HepG2 (cell line): ENCODE measurements around the gene EFEMP2. TPM values are rescaled to one million over a fixed set of nuclear protein-coding genes. Genes with fewer than 3 reads are reported as not detected.

ENCODE experiments used
- CBFB ChIP-seq: sonication (generic); formaldehyde crosslinking; IDR thresholded peaks from 2 replicates; pipeline ENCODE4 v1.4.0; 2020; ENCODE audit warnings: missing genetic modification reagents
- CC2D1A ChIP-seq: sonication (generic); formaldehyde crosslinking; IDR thresholded peaks from 2 replicates; pipeline ENCODE4 v1.8.1; 2023; ENCODE audit warnings: mild to moderate bottlenecking, missing genetic modification reagents
- EEA1 ChIP-seq: sonication (generic); formaldehyde crosslinking; IDR thresholded peaks from 2 replicates; pipeline ENCODE4 v1.5.1; 2020; ENCODE audit warnings: mild to moderate bottlenecking, missing genetic modification reagents, borderline replicate concordance
- FOXM1 ChIP-seq: sonication (generic); formaldehyde crosslinking; IDR thresholded peaks from 2 replicates; pipeline ENCODE4 v1.5.0; 2020; ENCODE audit warnings: missing genetic modification reagents
- GPBP1L1 ChIP-seq: sonication (generic); formaldehyde crosslinking; IDR thresholded peaks from 2 replicates; pipeline ENCODE4 v1.5.0; 2020; ENCODE audit warnings: mild to moderate bottlenecking, missing genetic modification reagents
- JUND ChIP-seq: sonication (generic); formaldehyde crosslinking; IDR thresholded peaks from 2 replicates; pipeline ENCODE4 v1.8.0; 2022; ENCODE audit warnings: mild to moderate bottlenecking, missing genetic modification reagents
- NONO ChIP-seq, 2 experiments: fragments of 450-650 bp in 1 of 2; sonication (generic) in 1 of 2; formaldehyde crosslinking in 1 of 2; IDR thresholded peaks in 1 of 2; conservative IDR thresholded peaks in 1 of 2; 2 replicates each; pipeline versions ENCODE4 v1.6.1 to v1.8.0; 2017 to 2022; ENCODE audit warnings: mild to moderate bottlenecking in 1 of 2, missing genetic modification reagents in 1 of 2, moderate library complexity in 1 of 2
- PTBP1 ChIP-seq: fragments of 200-400 bp; formaldehyde crosslinking; IDR thresholded peaks from 2 replicates; pipeline ENCODE4 v1.6.1; 2018; ENCODE audit warnings: low read length, low read depth; ENCODE audit not compliant: poor library complexity, severe bottlenecking
- SRF ChIP-seq: IDR thresholded peaks from 2 replicates; pipeline ENCODE4 v1.6.1; 2011; ENCODE audit warnings: mild to moderate bottlenecking, low read depth, low read length, moderate library complexity
- U2AF1 ChIP-seq: fragments of 200-400 bp; formaldehyde crosslinking; optimal IDR thresholded peaks from 2 replicates; pipeline ENCODE3; 2017; ENCODE audit warnings: mild to moderate bottlenecking, low read depth, low read length
- ZNF30 ChIP-seq: sonication (generic); formaldehyde crosslinking; IDR thresholded peaks from 2 replicates; pipeline ENCODE4 v1.5.0; 2020; ENCODE audit warnings: mild to moderate bottlenecking, missing genetic modification reagents
- ZNF652 ChIP-seq: IDR thresholded peaks from 2 replicates; pipeline ENCODE4 v1.6.1; 2016; ENCODE audit warnings: low read depth, borderline replicate concordance
- polyA plus RNA-seq, 8 experiments: library from polyadenylated mRNA; depleted of rRNA in 3 of 8; stranded (reverse) in 7 of 8; unstranded in 1 of 8; fragments of >200 nt; fragmentation: Illumina TruSeq in 4 of 8; extraction: Trizol in 4 of 8; gene quantifications; 2 replicates each; pipeline versions ENCODE4 v1.2.1 to v1.2.3, GENCODE V29; 2011 to 2016; ENCODE audit warnings: low read depth in 4 of 8, missing spikeins in 1 of 8, mixed read lengths in 1 of 8; ENCODE audit not compliant: insufficient read depth in 1 of 8
- total RNA-seq, 5 experiments: library from RNA; depleted of rRNA; stranded (reverse); fragments of >200 nt; fragmentation: Illumina TruSeq; extraction: Trizol; gene quantifications; 2 replicates each; pipeline ENCODE4 v1.2.3, GENCODE V29; 2016; ENCODE audit warnings: low read depth in 1 of 5
- TF ChIP-seq, protein P1 (sequence below): sonication (generic); formaldehyde crosslinking; IDR thresholded peaks from 2 replicates; pipeline ENCODE4 v1.5.0; 2020; ENCODE audit warnings: mild to moderate bottlenecking, missing genetic modification reagents, borderline replicate concordance
- TF ChIP-seq, protein P2 (sequence below): sonication (generic); formaldehyde crosslinking; IDR thresholded peaks from 2 replicates; pipeline ENCODE4 v1.8.1; 2023; ENCODE audit warnings: mild to moderate bottlenecking, missing genetic modification reagents
- TF ChIP-seq, protein P3 (sequence below): sonication (generic); formaldehyde crosslinking; IDR thresholded peaks from 2 replicates; pipeline ENCODE4 v1.4.0; 2020; ENCODE audit warnings: missing genetic modification reagents

Gene EFEMP2
- total and polyA plus RNA-seq, 2 of the 13 experiments (the other 11 are each of a cell fraction or from before 2014, with no cell fraction given): 7.4 to 29.7 TPM

DNA sequence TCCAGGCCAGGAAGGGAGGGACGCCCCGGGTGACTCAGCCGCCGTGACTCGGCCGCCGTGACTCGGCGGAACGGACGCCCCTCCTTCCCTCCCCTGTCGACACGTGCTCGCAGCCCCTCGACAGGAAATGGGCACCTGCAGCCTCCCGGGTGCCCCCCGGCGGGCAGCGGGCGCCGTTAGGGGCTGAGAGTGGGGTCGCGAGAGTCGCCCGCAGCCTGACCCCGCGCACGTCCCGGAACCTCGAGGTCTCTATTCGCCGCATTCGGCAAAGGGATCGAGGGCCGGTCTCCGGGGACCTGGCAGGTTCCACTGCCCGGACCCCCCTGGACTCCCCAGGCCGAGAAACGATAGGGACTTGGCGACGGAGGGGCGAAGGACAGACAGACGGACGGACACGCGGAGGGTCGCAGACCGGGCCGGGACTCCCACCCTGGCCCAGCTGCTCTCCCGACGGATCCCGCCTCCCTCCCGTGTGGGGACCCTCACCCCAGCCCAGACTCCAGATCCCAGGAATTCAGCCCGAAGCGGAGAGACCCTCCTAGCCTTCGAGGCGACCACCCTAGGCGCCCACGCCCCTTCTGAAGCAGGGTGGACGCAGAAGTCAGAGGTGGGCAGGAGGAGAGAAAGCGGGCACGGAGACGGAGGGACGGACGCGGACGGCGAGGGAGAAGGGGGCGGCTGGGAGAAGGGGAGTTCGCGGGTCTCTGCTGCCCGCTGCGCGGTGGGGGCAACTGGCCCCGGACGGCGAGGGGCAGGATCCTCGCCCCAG, 26.9 kb upstream of the EFEMP2 start (continued):
- TF ChIP-seq, protein P1, sequence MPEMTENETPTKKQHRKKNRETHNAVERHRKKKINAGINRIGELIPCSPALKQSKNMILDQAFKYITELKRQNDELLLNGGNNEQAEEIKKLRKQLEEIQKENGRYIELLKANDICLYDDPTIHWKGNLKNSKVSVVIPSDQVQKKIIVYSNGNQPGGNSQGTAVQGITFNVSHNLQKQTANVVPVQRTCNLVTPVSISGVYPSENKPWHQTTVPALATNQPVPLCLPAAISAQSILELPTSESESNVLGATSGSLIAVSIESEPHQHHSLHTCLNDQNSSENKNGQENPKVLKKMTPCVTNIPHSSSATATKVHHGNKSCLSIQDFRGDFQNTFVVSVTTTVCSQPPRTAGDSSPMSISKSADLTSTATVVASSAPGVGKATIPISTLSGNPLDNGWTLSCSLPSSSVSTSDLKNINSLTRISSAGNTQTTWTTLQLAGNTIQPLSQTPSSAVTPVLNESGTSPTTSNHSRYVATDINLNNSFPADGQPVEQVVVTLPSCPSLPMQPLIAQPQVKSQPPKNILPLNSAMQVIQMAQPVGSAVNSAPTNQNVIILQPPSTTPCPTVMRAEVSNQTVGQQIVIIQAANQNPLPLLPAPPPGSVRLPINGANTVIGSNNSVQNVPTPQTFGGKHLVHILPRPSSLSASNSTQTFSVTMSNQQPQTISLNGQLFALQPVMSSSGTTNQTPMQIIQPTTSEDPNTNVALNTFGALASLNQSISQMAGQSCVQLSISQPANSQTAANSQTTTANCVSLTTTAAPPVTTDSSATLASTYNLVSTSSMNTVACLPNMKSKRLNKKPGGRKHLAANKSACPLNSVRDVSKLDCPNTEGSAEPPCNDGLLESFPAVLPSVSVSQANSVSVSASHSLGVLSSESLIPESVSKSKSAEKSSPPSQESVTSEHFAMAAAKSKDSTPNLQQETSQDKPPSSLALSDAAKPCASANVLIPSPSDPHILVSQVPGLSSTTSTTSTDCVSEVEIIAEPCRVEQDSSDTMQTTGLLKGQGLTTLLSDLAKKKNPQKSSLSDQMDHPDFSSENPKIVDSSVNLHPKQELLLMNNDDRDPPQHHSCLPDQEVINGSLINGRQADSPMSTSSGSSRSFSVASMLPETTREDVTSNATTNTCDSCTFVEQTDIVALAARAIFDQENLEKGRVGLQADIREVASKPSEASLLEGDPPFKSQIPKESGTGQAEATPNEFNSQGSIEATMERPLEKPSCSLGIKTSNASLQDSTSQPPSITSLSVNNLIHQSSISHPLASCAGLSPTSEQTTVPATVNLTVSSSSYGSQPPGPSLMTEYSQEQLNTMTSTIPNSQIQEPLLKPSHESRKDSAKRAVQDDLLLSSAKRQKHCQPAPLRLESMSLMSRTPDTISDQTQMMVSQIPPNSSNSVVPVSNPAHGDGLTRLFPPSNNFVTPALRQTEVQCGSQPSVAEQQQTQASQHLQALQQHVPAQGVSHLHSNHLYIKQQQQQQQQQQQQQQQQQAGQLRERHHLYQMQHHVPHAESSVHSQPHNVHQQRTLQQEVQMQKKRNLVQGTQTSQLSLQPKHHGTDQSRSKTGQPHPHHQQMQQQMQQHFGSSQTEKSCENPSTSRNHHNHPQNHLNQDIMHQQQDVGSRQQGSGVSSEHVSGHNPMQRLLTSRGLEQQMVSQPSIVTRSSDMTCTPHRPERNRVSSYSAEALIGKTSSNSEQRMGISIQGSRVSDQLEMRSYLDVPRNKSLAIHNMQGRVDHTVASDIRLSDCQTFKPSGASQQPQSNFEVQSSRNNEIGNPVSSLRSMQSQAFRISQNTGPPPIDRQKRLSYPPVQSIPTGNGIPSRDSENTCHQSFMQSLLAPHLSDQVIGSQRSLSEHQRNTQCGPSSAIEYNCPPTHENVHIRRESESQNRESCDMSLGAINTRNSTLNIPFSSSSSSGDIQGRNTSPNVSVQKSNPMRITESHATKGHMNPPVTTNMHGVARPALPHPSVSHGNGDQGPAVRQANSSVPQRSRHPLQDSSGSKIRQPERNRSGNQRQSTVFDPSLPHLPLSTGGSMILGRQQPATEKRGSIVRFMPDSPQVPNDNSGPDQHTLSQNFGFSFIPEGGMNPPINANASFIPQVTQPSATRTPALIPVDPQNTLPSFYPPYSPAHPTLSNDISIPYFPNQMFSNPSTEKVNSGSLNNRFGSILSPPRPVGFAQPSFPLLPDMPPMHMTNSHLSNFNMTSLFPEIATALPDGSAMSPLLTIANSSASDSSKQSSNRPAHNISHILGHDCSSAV (CRISPR knock-in tag): no peak
- TF ChIP-seq PTBP1: no peak
- TF ChIP-seq JUND: no peak
- TF ChIP-seq, protein P2, sequence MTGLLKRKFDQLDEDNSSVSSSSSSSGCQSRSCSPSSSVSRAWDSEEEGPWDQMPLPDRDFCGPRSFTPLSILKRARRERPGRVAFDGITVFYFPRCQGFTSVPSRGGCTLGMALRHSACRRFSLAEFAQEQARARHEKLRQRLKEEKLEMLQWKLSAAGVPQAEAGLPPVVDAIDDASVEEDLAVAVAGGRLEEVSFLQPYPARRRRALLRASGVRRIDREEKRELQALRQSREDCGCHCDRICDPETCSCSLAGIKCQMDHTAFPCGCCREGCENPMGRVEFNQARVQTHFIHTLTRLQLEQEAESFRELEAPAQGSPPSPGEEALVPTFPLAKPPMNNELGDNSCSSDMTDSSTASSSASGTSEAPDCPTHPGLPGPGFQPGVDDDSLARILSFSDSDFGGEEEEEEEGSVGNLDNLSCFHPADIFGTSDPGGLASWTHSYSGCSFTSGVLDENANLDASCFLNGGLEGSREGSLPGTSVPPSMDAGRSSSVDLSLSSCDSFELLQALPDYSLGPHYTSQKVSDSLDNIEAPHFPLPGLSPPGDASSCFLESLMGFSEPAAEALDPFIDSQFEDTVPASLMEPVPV: peak; percentile 79; the same call in 1 of the 2 replicates
- 0 out of 2 replicates have a peak, but pooled peaks have one; percentile 28 for TF ChIP-seq CBFB (CRISPR knock-in tag)
- TF ChIP-seq ZNF30 (CRISPR knock-in tag): peak; percentile 79; the same call in 1 of the 2 replicates
- TF ChIP-seq, protein P3, sequence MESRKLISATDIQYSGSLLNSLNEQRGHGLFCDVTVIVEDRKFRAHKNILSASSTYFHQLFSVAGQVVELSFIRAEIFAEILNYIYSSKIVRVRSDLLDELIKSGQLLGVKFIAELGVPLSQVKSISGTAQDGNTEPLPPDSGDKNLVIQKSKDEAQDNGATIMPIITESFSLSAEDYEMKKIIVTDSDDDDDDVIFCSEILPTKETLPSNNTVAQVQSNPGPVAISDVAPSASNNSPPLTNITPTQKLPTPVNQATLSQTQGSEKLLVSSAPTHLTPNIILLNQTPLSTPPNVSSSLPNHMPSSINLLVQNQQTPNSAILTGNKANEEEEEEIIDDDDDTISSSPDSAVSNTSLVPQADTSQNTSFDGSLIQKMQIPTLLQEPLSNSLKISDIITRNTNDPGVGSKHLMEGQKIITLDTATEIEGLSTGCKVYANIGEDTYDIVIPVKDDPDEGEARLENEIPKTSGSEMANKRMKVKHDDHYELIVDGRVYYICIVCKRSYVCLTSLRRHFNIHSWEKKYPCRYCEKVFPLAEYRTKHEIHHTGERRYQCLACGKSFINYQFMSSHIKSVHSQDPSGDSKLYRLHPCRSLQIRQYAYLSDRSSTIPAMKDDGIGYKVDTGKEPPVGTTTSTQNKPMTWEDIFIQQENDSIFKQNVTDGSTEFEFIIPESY (CRISPR knock-in tag): no peak; the same call in 1 of the 2 replicates
- no peak for TF ChIP-seq U2AF1
- TF ChIP-seq NONO (IDR thresholded peaks at IDR 0.05): no peak
- TF ChIP-seq NONO (CRISPR knock-in tag; conservative IDR thresholded peaks at IDR 0.05): peak; percentile 60; the same call in 1 of the 2 replicates
- TF ChIP-seq GPBP1L1: no peak
- TF ChIP-seq SRF: no peak
- no peak for TF ChIP-seq ZNF652 (CRISPR knock-in tag)
- TF ChIP-seq EEA1: no peak
- TF ChIP-seq FOXM1 (CRISPR knock-in tag): no peak
- no peak for TF ChIP-seq CC2D1A
